PC-3 (cell line): ENCODE results near the gene ENAH. TPM values are rescaled to one million over a fixed set of nuclear protein-coding genes. Genes with fewer than 3 reads are reported as not detected.
A peak's percentile ranks its signal among the peaks of the same experiment; 100 is the strongest.

ENCODE experiments used
- ATAC-seq: fragments of 200-7000 bp; cut with Tn5 transposase; 2 replicates; pipeline ENCODE4 v1.9.1; 2020; ENCODE audit warnings: mild to moderate bottlenecking, moderate library complexity
- BruUV-seq: library from RNA; stranded (reverse); fragments of 400-500 nt; replicated peaks from 2 replicates; lab custom pipeline; 2021; lab: Mats Ljungman, UMichigan
- CTCF ChIA-PET: fragments of 300-600 bp; sonication (Branson Sonifier 250); formaldehyde crosslinking; loops from one replicate; lab custom pipeline; 2022; ENCODE audit warnings: antibody characterized with exemption; lab: Charles Lee
- POLR2A ChIA-PET: fragments of 300-600 bp; sonication (Branson Sonifier 250); formaldehyde crosslinking; loops from one replicate; lab custom pipeline; 2022; ENCODE audit warnings: antibody characterized with exemption; ENCODE audit not compliant: unreplicated experiment; lab: Charles Lee
- DNase-seq: peaks from one replicate; pipeline ENCODE4 v3.0.0-alpha.2; 2015
- H2AFZ ChIP-seq: fragments of 300-600 bp; sonication (generic); 2 replicates; pipeline ENCODE4 v1.6.0; 2016; ENCODE audit warnings: antibody characterized with exemption, low read length
- H3F3A ChIP-seq: fragments of 300-600 bp; sonication (generic); one replicate; pipeline ENCODE4 v1.6.0; 2017; ENCODE audit warnings: antibody characterized with exemption, low read length, control low read depth, mild to moderate bottlenecking; ENCODE audit not compliant: unreplicated experiment
- H3K27ac ChIP-seq: fragments of 300-600 bp; sonication (generic); 2 replicates; pipeline ENCODE4 v1.5.1; 2016; ENCODE audit warnings: mild to moderate bottlenecking, low read length
- H3K27me3 ChIP-seq: fragments of 300-600 bp; sonication (generic); 2 replicates; pipeline ENCODE4 v1.6.1; 2016; ENCODE audit warnings: low read length, mixed read lengths
- H3K36me3 ChIP-seq: fragments of 300-600 bp; sonication (generic); 2 replicates; pipeline ENCODE4 v1.6.1; 2016; ENCODE audit warnings: low read depth, mixed run types, low read length, mixed read lengths
- H3K4me1 ChIP-seq: fragments of 300-600 bp; sonication (generic); 2 replicates; pipeline ENCODE4 v1.5.1; 2016; ENCODE audit warnings: low read length; ENCODE audit not compliant: insufficient read depth
- H3K4me2 ChIP-seq: fragments of 300-600 bp; sonication (generic); 2 replicates; pipeline ENCODE4 v1.6.0; 2016; ENCODE audit warnings: low read length
- H3K4me3 ChIP-seq: fragments of 300-600 bp; sonication (generic); 2 replicates; pipeline ENCODE4 v1.5.1; 2016; ENCODE audit warnings: mild to moderate bottlenecking, low read length, mixed read lengths
- H3K79me2 ChIP-seq: fragments of 300-600 bp; sonication (generic); 2 replicates; pipeline ENCODE4 v1.6.1; 2017; ENCODE audit warnings: low read length, mixed read lengths
- H3K9ac ChIP-seq: fragments of 300-600 bp; sonication (generic); 2 replicates; pipeline ENCODE4 v1.6.0; 2016; ENCODE audit warnings: mild to moderate bottlenecking, low read length
- H3K9me2 ChIP-seq: fragments of 300-600 bp; sonication (generic); replicated peaks from 2 replicates; pipeline ENCODE4 v1.6.1; 2016; ENCODE audit warnings: mixed run types, low read length, mixed read lengths
- H3K9me3 ChIP-seq: fragments of 300-600 bp; sonication (generic); 2 replicates; pipeline ENCODE4 v1.6.1; 2016; ENCODE audit warnings: low read length, mixed read lengths
- H4K20me1 ChIP-seq: fragments of 300-600 bp; sonication (generic); 2 replicates; pipeline ENCODE4 v1.6.1; 2016; ENCODE audit warnings: low read length, mixed read lengths
- EZH2 ChIP-seq: fragments of 300-600 bp; sonication (generic); IDR thresholded peaks from one replicate; pipeline ENCODE4 v1.6.1; 2017; ENCODE audit warnings: antibody characterized with exemption, mild to moderate bottlenecking, low read length; ENCODE audit not compliant: unreplicated experiment
- EZH2phosphoT487 ChIP-seq: fragments of 300-600 bp; sonication (generic); IDR thresholded peaks from 2 replicates; pipeline ENCODE4 v1.6.1; 2018; ENCODE audit warnings: mild to moderate bottlenecking, antibody characterized with exemption, low read length, borderline replicate concordance
- intact Hi-C: fragments of 100-400 bp; cut with micrococcal nuclease; formaldehyde crosslinking; loops from 2 replicates; pipeline ENCODE4 v1.9.0; 2023
- total RNA-seq: library from RNA; depleted of rRNA; stranded (reverse); fragments of >200 nt; gene quantifications from 2 replicates; pipeline ENCODE4 v1.2.3, GENCODE V29; 2014
- TF ChIP-seq, protein P1 (sequence below): fragments of 300-600 bp; sonication (generic); conservative IDR thresholded peaks from 2 replicates; pipeline ENCODE4 v1.5.1; 2017; ENCODE audit warnings: antibody characterized with exemption, low read depth, mild to moderate bottlenecking, low read length

ENAH gene
- total RNA-seq, 1 experiment from 2014 or later, result 96.6 TPM

DNA sequence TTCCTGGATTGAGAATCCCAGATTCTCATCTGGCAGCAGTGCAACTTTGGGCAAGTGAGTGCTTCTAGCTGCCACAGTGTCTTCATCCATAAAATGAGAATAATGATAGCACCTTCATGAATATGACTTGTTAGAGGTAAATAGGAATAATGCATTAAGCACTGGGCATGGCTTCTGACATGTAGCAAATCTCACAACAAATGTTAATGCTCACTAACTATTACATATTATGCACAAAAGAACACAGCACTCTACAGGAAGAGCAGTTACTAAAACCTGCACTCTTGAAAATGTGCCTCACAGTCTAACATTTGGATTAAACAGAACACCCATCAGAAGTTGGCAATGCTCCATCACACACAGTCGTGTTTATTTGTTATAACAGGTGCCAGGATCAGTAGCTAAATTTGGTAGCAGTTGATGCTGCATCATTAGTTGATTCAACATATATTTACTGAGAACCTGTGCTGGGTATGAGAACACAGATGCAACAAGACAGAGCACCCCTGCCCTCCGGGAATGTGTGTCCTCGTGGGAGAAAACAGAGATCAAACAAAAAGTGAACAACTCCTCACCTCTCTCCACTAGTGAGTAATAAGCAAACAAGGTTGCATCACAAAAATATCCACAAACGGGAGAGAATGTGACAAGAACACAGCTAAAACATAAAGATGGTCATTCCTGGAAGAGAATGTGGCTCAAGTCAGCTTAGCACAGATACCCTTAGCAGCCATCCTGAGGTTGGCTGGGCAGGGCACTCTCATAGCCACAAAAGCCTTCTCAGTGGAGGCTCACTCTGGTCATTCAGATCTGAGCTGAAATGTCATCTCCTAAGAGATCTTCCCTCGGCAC lies 198.9 kb downstream of the ENAH start:
- H3K4me3 ChIP-seq, result peak overlapping the region; percentile 48

DNA sequence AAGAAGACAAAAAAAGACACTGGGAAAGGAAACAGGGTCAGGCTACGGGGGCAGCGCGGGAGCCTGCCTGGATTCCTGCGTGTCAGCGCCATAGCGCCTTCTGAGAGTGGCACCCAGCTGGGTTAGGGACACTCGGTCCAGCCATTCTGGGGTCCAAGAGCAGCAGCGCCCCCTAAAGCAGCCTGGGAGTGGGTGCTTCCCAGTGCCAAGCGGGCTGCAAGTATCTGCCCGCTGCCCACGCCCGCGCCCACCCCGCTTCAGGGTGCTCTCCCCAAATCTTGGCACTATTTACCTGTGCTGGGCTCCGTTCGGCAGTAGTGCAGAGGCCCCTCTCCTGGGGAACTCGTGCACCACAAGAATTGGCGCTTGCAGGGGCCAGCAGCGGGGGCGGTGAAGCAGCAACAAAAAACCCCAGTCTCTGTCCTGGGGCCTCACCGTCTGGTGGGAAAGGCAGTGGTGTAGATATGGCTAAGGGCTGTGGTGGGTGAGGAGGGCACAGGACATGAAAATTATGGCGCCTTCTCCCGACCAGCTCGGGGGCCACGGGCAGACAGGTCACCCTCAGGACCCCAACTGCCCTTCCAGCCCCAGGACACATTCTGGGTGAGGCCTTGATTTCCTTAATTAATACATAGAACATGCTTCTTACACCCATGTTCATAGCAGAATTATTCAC lies 200.9 kb downstream of the ENAH start:
- no peak overlapping the region for H3K4me2 ChIP-seq
- no peak for TF ChIP-seq EZH2
- TF ChIP-seq, protein P1, sequence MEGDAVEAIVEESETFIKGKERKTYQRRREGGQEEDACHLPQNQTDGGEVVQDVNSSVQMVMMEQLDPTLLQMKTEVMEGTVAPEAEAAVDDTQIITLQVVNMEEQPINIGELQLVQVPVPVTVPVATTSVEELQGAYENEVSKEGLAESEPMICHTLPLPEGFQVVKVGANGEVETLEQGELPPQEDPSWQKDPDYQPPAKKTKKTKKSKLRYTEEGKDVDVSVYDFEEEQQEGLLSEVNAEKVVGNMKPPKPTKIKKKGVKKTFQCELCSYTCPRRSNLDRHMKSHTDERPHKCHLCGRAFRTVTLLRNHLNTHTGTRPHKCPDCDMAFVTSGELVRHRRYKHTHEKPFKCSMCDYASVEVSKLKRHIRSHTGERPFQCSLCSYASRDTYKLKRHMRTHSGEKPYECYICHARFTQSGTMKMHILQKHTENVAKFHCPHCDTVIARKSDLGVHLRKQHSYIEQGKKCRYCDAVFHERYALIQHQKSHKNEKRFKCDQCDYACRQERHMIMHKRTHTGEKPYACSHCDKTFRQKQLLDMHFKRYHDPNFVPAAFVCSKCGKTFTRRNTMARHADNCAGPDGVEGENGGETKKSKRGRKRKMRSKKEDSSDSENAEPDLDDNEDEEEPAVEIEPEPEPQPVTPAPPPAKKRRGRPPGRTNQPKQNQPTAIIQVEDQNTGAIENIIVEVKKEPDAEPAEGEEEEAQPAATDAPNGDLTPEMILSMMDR, result 0 out of 2 replicates have a peak, but pooled peaks have one; percentile 15
- intact Hi-C loops, result no loop called here
- H3K4me3 ChIP-seq, result no peak overlapping the region
- CTCF ChIA-PET, result no interaction called here
- H3K9me2 ChIP-seq, result no peaks in the 10 kb centered on the region
- H2AFZ ChIP-seq, result no peak overlapping the region
- H4K20me1 ChIP-seq, result no peaks in the 10 kb centered on the region
- no peak overlapping the region for H3K9ac ChIP-seq
- no peaks in the 10 kb centered on the region for H3K9me3 ChIP-seq
- ATAC-seq (no peak), DNase-seq (no peak)
- no TSS peak for BruUV-seq
- no peaks in the 10 kb centered on the region for H3K27me3 ChIP-seq
- no peaks in the 10 kb centered on the region for H3K36me3 ChIP-seq
- no peak overlapping the region for H3K27ac ChIP-seq
- H3F3A ChIP-seq, result peaks cover 4% of the 10 kb centered on the region
- POLR2A ChIA-PET, result no interaction called here
- H3K79me2 ChIP-seq, result no peaks in the 10 kb centered on the region
- peaks cover 56% of the 10 kb centered on the region for H3K4me1 ChIP-seq

More for the DNA sequence above, 198.9 kb downstream of the ENAH start:
- Histone ChIP-seq H3K9ac (peak overlapping the region; percentile 66), H3K9me3 (no peaks in the 10 kb centered on the region), H3K36me3 (no peaks in the 10 kb centered on the region), H3F3A (peaks cover 4% of the 10 kb centered on the region), H3K9me2 (no peaks in the 10 kb centered on the region), H3K27me3 (no peaks in the 10 kb centered on the region), H3K4me2 (peak overlapping the region; percentile 80), H2AFZ (no peak overlapping the region), H3K27ac (peak overlapping the region; percentile 94), H3K4me1 (peaks cover 59% of the 10 kb centered on the region), H3K79me2 (no peaks in the 10 kb centered on the region), H4K20me1 (no peaks in the 10 kb centered on the region)
- ATAC-seq (peak; percentile 60), DNase-seq (peak; percentile 92)
- ChIA-PET POLR2A (no interaction called here), CTCF (interaction anchor here (0.6 kb wide), 1 partner anchor 395 kb away, joined by 6 read pairs; no protein-coding TSS in a partner anchor)
- BruUV-seq, result no TSS peak
- no peak for TF ChIP-seq EZH2
- TF ChIP-seq, protein P1, result no peak
- no peak for TF ChIP-seq EZH2phosphoT487
- intact Hi-C loops, result no loop called here
